Measurements from ENCODE around the gene TMA7.

DNA sequence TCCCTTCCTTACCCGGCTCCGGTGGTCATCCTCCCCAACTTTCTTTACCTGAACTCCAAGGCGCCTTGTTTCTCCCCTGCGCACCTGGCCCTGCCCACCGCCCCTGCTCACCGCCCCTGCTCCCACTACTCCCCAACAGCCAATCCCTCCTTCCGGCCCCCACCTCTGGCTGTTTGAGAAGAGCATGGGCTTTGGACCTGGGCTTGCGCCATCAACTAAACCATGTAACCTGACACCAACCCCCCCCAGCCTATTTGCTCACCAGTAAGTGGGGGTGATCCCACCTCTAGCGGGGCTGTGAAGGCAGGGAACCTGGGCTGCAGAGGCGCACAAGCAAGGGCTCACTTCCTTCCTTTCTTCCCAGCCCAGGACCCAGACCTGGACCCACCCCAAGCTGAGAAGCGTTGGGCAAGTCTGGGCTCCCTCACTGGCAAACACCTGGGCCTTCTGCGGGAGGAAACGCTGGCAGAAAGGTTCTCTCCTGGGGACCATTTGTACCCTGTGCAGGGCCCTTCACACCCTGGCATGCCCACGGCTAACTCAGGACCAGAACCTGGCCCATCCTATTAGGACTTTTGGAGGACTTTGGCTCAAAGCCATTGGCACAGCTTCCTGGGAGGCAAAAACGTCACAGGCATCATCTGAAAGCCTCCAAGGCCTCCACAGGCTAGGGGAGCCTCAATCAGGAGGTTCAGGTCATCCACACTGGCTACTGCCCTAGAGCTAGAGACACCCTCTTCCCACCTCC lies 9.9 kb upstream of the TMA7 start, which contains the start of gene PLXNB1:
- TF ChIP-seq TAF1 (IDR thresholded peaks at IDR 0.05; ENCODE audit: borderline replicate concordance, insufficient read depth, low read length) = no peak
- TF ChIP-seq, protein P1, sequence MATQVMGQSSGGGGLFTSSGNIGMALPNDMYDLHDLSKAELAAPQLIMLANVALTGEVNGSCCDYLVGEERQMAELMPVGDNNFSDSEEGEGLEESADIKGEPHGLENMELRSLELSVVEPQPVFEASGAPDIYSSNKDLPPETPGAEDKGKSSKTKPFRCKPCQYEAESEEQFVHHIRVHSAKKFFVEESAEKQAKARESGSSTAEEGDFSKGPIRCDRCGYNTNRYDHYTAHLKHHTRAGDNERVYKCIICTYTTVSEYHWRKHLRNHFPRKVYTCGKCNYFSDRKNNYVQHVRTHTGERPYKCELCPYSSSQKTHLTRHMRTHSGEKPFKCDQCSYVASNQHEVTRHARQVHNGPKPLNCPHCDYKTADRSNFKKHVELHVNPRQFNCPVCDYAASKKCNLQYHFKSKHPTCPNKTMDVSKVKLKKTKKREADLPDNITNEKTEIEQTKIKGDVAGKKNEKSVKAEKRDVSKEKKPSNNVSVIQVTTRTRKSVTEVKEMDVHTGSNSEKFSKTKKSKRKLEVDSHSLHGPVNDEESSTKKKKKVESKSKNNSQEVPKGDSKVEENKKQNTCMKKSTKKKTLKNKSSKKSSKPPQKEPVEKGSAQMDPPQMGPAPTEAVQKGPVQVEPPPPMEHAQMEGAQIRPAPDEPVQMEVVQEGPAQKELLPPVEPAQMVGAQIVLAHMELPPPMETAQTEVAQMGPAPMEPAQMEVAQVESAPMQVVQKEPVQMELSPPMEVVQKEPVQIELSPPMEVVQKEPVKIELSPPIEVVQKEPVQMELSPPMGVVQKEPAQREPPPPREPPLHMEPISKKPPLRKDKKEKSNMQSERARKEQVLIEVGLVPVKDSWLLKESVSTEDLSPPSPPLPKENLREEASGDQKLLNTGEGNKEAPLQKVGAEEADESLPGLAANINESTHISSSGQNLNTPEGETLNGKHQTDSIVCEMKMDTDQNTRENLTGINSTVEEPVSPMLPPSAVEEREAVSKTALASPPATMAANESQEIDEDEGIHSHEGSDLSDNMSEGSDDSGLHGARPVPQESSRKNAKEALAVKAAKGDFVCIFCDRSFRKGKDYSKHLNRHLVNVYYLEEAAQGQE (IDR thresholded peaks at IDR 0.05; ENCODE audit: insufficient read depth in 1 of 2, low read depth in 2 of 2, low read length in 2 of 2) = no peak
- TF ChIP-seq POLR2AphosphoS5 (IDR thresholded peaks at IDR 0.05; ENCODE audit: low read depth, low read length) = no peak
- no peak for TF ChIP-seq SIN3A (IDR thresholded peaks at IDR 0.05; ENCODE audit: borderline replicate concordance, insufficient read depth, low read length)

All from PFSK-1 (cell line).